Activated CD4-positive, alpha-beta T cell treated with anti-CD3 and anti-CD28 coated beads, Interleukin-2, amount 10 ng/mL, durations not matched to agents 7 days and 5 days (primary cell): ENCODE data around the gene CGGBP1. TPM values are rescaled to one million over a fixed set of nuclear protein-coding genes. Genes with fewer than 3 reads are reported as not detected.

ENCODE experiments used
- total RNA-seq, 2 experiments: library from RNA; stranded (reverse); gene quantifications; one replicate each; pipeline ENCODE4 v1.2.3, GENCODE V29; 2021

CGGBP1 gene
- total RNA-seq, 2 experiments from 2014 or later: 108 to 128 TPM

Other genes with a start within 250 kb of the CGGBP1 start
- 10 to 100 TPM; 25.3 to 25.4 TPM for gene ZNF654, start 250 bp upstream of the CGGBP1 start, total RNA-seq
- gene C3orf38, start 91.0 kb upstream of the CGGBP1 start, total RNA-seq: 10 to 100 TPM; 30.5 to 40.1 TPM